Natural killer cell (primary cell): Measurements from ENCODE around the gene ERI3. TPM values are rescaled to one million over a fixed set of nuclear protein-coding genes. Genes with fewer than 3 reads are reported as not detected.

Source experiments
- ATAC-seq, 3 donors: fragments of 150-1000 bp in 2 of 3; fragments of 200-7000 bp in 1 of 3; cut with Tn5 transposase; 1 replicate in 1 of 3; 2 replicates in 2 of 3; pipeline ENCODE4 v1.10.0; 2021; ENCODE audit warnings: mild to moderate bottlenecking in 2 of 3, moderate library complexity in 2 of 3
- DNase-seq, 2 donors: peaks; one replicate each; pipeline versions ENCODE4 v3.0.0 to v3.0.0-alpha.2; 2013 to 2021; ENCODE audit warnings: mixed read lengths in 1 of 2
- H3K27ac ChIP-seq: one replicate; pipeline ENCODE4 v1.5.1; 2013; ENCODE audit warnings: mild to moderate bottlenecking, low read length
- H3K27me3 ChIP-seq: one replicate; pipeline ENCODE4 v1.6.1; 2013; ENCODE audit warnings: low read length; ENCODE audit not compliant: control insufficient read depth, insufficient read depth
- H3K36me3 ChIP-seq: one replicate; pipeline ENCODE4 v1.6.1; 2013; ENCODE audit warnings: low read length; ENCODE audit not compliant: control insufficient read depth, insufficient read depth
- H3K4me1 ChIP-seq: one replicate; pipeline ENCODE4 v1.6.1; 2013; ENCODE audit warnings: low read length; ENCODE audit not compliant: control insufficient read depth, insufficient read depth
- H3K4me3 ChIP-seq: one replicate; pipeline ENCODE4 v1.5.1; 2013; ENCODE audit warnings: low read length
- H3K9me3 ChIP-seq: one replicate; pipeline ENCODE4 v1.6.1; 2013; ENCODE audit warnings: low read length; ENCODE audit not compliant: control insufficient read depth, insufficient read depth
- H3K27ac Mint-ChIP-seq, 2 donors: one replicate each; pipeline ENCODE4 v1.8.0; 2022; ENCODE audit warnings: mild to moderate bottlenecking in 2 of 2, mixed read lengths in 2 of 2, moderate library complexity in 1 of 2
- H3K27me3 Mint-ChIP-seq, 2 donors: one replicate each; pipeline ENCODE4 v1.8.0; 2022; ENCODE audit warnings: low read depth in 2 of 2, mixed read lengths in 2 of 2
- H3K36me3 Mint-ChIP-seq: one replicate; pipeline ENCODE4 v1.8.0; 2022; ENCODE audit warnings: mixed read lengths
- H3K4me1 Mint-ChIP-seq, 2 donors: one replicate each; pipeline ENCODE4 v1.8.0; 2022; ENCODE audit warnings: mixed read lengths in 2 of 2
- H3K4me3 Mint-ChIP-seq: one replicate; pipeline ENCODE4 v1.8.0; 2022; ENCODE audit warnings: mild to moderate bottlenecking, moderate library complexity, mixed read lengths
- H3K9me3 Mint-ChIP-seq, 2 donors: one replicate each; pipeline ENCODE4 v1.8.0; 2022; ENCODE audit warnings: mixed read lengths in 2 of 2
- WGBS: methylation state at CpG from one replicate; pipeline ENCODE4 v1.1.7; 2013; ENCODE audit warnings: missing lambda C conversion rate; ENCODE audit not compliant: insufficient coverage; 5-methylcytosine and 5-hydroxymethylcytosine counted together
- intact Hi-C: fragments of 100-400 bp; cut with micrococcal nuclease; formaldehyde crosslinking; loops from one replicate; pipeline ENCODE4 v1.14.2; 2022
- total RNA-seq, 4 donors: library from RNA; stranded (reverse); fragments of 120-200 nt in 1 of 4; gene quantifications; one replicate each; pipeline versions ENCODE4 v1.2.3 to v1.2.4, GENCODE V29; 2013 to 2022
- TF ChIP-seq, protein P1 (sequence below): fragments of 200-600 bp; IDR thresholded peaks from one replicate; pipeline ENCODE4 v1.8.0; 2022; ENCODE audit warnings: antibody characterized with exemption

Gene ERI3
- total RNA-seq, 3 donors from 2014 or later (not counting 1 experiment from before 2014, with no cell fraction given), result 28.3 to 35.3 (median 30.4) TPM

DNA sequence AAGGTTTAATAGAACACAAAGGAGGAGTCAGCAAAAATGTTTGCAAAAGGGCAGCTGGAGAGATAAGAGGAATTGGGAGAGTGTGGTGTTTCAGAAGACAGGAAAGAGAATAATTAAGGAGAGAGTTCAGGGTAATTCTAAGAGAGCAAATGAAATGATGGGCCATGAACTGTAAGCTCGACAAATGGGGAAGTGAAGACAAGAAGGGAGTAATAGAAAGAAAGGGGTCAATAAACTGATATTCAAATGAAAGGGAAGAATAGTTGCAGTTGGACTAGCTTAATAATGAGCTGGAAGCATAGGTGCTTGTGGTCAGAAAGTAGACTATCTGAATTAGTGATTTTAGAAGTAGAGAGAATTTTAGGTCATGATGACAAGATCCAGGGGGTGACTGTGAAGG is 34.4 kb upstream of the ERI3 start:
- intact Hi-C loops, result no loop called here
- H3K4me1 Mint-ChIP-seq, result no peaks in the 10 kb centered on the region
- no peak overlapping the region for H3K27ac Mint-ChIP-seq
- Histone ChIP-seq H3K36me3 (no peaks in the 10 kb centered on the region), H3K27me3 (peaks cover 4% of the 10 kb centered on the region), H3K4me1 (no peaks in the 10 kb centered on the region), H3K4me3 (no peak overlapping the region), H3K27ac (no peak overlapping the region), H3K9me3 (no peaks in the 10 kb centered on the region)
- WGBS, result 44% methylated on average over 1 of the region's 1 CpG
- ATAC-seq, result no peak
- TF ChIP-seq, protein P1, sequence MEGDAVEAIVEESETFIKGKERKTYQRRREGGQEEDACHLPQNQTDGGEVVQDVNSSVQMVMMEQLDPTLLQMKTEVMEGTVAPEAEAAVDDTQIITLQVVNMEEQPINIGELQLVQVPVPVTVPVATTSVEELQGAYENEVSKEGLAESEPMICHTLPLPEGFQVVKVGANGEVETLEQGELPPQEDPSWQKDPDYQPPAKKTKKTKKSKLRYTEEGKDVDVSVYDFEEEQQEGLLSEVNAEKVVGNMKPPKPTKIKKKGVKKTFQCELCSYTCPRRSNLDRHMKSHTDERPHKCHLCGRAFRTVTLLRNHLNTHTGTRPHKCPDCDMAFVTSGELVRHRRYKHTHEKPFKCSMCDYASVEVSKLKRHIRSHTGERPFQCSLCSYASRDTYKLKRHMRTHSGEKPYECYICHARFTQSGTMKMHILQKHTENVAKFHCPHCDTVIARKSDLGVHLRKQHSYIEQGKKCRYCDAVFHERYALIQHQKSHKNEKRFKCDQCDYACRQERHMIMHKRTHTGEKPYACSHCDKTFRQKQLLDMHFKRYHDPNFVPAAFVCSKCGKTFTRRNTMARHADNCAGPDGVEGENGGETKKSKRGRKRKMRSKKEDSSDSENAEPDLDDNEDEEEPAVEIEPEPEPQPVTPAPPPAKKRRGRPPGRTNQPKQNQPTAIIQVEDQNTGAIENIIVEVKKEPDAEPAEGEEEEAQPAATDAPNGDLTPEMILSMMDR, result no peak
- H3K9me3 Mint-ChIP-seq, result no peaks in the 10 kb centered on the region
- H3K36me3 Mint-ChIP-seq, result no peaks in the 10 kb centered on the region
- no peak overlapping the region for H3K4me3 Mint-ChIP-seq
- H3K27me3 Mint-ChIP-seq, result peaks cover 4 to 12% of the 10 kb centered on the region in 2 donors
- DNase-seq, result no peak

DNA sequence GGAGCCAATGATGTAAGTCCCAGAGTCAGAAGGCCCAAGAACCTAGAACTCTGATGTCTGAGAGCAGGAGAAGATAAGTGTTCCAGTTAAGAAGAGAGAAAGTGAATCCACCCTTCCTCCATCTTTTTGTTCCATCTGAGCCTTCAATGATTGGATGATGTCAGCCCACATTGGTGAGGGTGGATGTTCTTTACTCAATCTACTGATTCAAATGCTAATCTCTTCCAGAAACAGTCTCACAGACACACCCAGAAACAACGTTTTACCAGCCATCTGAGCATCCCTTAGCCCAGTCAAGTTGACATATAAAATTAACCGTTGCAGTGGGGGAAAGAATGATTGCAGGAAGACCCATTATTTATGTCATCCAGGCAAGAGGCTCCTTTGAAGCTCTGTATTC is 33.5 kb upstream of the ERI3 start:
- Histone ChIP-seq H3K27ac (no peak overlapping the region), H3K4me1 (no peaks in the 10 kb centered on the region), H3K9me3 (no peaks in the 10 kb centered on the region), H3K27me3 (peaks cover 4% of the 10 kb centered on the region), H3K4me3 (no peak overlapping the region), H3K36me3 (no peaks in the 10 kb centered on the region)
- Mint-ChIP-seq H3K4me1 (no peaks in the 10 kb centered on the region), H3K27me3 (peaks cover 4 to 7% of the 10 kb centered on the region in 2 donors), H3K27ac (no peak overlapping the region), H3K36me3 (no peaks in the 10 kb centered on the region), H3K4me3 (no peak overlapping the region), H3K9me3 (no peaks in the 10 kb centered on the region)
- intact Hi-C loops, result no loop called here
- ATAC-seq, result no peak
- TF ChIP-seq, protein P1, result no peak
- DNase-seq, result no peak
- WGBS, result 80% methylated on average over 2 of the region's 2 CpGs

DNA sequence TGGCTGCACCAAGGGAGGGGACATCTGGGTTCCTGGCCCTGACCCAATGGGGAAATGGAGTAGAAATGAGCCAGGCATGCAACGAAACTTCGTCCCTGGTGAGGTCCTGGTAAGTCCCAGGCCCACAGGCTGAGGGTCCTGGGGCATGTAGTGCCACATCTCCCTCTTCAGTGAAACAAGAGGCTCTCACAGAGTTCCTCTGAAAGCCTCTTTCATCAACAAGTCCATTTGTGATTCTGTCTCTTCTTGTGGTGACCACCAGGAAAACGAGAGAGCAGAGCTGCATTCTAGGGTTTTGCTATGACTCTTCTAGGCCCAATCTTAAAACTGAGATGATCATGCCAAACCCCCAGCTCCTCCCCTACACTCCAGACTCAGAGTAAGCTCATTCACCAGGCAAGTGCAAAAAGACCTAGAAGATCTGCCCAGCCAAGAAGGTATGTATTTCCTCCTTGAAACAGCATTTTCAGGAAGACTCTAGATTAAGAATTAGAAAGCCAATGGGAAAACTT is 25.7 kb upstream of the ERI3 start:
- WGBS, result 73% methylated on average over 3 of the region's 3 CpGs

More for the DNA sequence above, 25.7 kb upstream of the ERI3 start:
- Histone ChIP-seq H3K4me3 (no peak overlapping the region), H3K27me3 (no peaks in the 10 kb centered on the region), H3K36me3 (no peaks in the 10 kb centered on the region), H3K27ac (no peak overlapping the region), H3K9me3 (no peaks in the 10 kb centered on the region), H3K4me1 (no peaks in the 10 kb centered on the region)
- intact Hi-C loops, result no loop called here
- Mint-ChIP-seq H3K4me1 (no peaks in the 10 kb centered on the region), H3K36me3 (no peaks in the 10 kb centered on the region), H3K4me3 (no peak overlapping the region), H3K9me3 (no peaks in the 10 kb centered on the region), H3K27me3 (peaks cover 0 to 10% of the 10 kb centered on the region in 2 donors), H3K27ac (no peak overlapping the region)
- DNase-seq, result no peak
- TF ChIP-seq, protein P1, result no peak
- no peak for ATAC-seq
